CD4-positive, CD25-positive, alpha-beta regulatory T cell (primary cell): ENCODE data around the gene SETBP1. TPM values are rescaled to one million over a fixed set of nuclear protein-coding genes. Genes with fewer than 3 reads are reported as not detected.

Experiments used
- ATAC-seq, 2 donors: fragments of 150-1000 bp; cut with Tn5 transposase; one replicate each; pipeline ENCODE4 v1.10.0; 2021; ENCODE audit warnings: low read depth in 2 of 2, moderate number of reproducible peaks in 2 of 2, moderate library complexity in 1 of 2
- DNase-seq, 3 donors: peaks; one replicate each; pipeline versions ENCODE4 v3.0.0 to v3.0.0-alpha.2; 2012 to 2022; ENCODE audit warnings: mixed read lengths in 1 of 3
- H3K27ac ChIP-seq: one replicate; pipeline ENCODE4 v1.7.0; 2013; ENCODE audit warnings: mild to moderate bottlenecking, low read length; ENCODE audit not compliant: insufficient read depth, poor library complexity, severe bottlenecking
- H3K27me3 ChIP-seq: one replicate; pipeline ENCODE4 v1.7.0; 2013; ENCODE audit warnings: low read length; ENCODE audit not compliant: control insufficient read depth, insufficient read depth
- H3K36me3 ChIP-seq: one replicate; pipeline ENCODE4 v1.7.0; 2013; ENCODE audit warnings: mild to moderate bottlenecking, low read length, moderate library complexity; ENCODE audit not compliant: control insufficient read depth, insufficient read depth
- H3K4me1 ChIP-seq: 2 replicates; pipeline ENCODE4 v1.7.0; 2013; ENCODE audit warnings: mild to moderate bottlenecking, low read length; ENCODE audit not compliant: insufficient read depth, control insufficient read depth, poor library complexity, severe bottlenecking
- H3K4me3 ChIP-seq: one replicate; pipeline ENCODE4 v1.7.0; 2013; ENCODE audit warnings: low read depth, mild to moderate bottlenecking, low read length, moderate library complexity
- H3K9me3 ChIP-seq, 2 experiments: 1 replicate in 1 of 2; 2 replicates in 1 of 2; pipeline ENCODE4 v1.7.0; 2013; ENCODE audit warnings: low read length in 2 of 2, mild to moderate bottlenecking in 1 of 2, moderate library complexity in 1 of 2; ENCODE audit not compliant: control insufficient read depth in 2 of 2
- H3K27ac Mint-ChIP-seq, 3 donors: one replicate each; pipeline ENCODE4 v1.8.0; 2020 to 2022; ENCODE audit warnings: mild to moderate bottlenecking in 3 of 3, mixed read lengths in 3 of 3, moderate library complexity in 2 of 3
- H3K27me3 Mint-ChIP-seq: one replicate; pipeline ENCODE4 v1.8.0; 2022; ENCODE audit warnings: mild to moderate bottlenecking, mixed read lengths
- H3K36me3 Mint-ChIP-seq: one replicate; pipeline ENCODE4 v1.8.0; 2020; ENCODE audit warnings: mixed read lengths
- H3K4me1 Mint-ChIP-seq, 4 donors: one replicate each; pipeline ENCODE4 v1.8.0; 2020 to 2022; ENCODE audit warnings: mixed read lengths in 4 of 4, mild to moderate bottlenecking in 1 of 4
- H3K4me3 Mint-ChIP-seq, 4 donors: one replicate each; pipeline ENCODE4 v1.8.0; 2020 to 2022; ENCODE audit warnings: mild to moderate bottlenecking in 4 of 4, mixed read lengths in 4 of 4, moderate library complexity in 3 of 4
- H3K9me3 Mint-ChIP-seq, 7 donors: one replicate each; pipeline ENCODE4 v1.8.0; 2020 to 2022; ENCODE audit warnings: mixed read lengths in 7 of 7, mild to moderate bottlenecking in 3 of 7, moderate library complexity in 2 of 7
- polyA plus RNA-seq, 4 donors: library from polyadenylated mRNA; unstranded; fragments of 300-500 nt; fragmentation: Illumina TruSeq; gene quantifications; one replicate each; pipeline ENCODE4 v1.2.3, GENCODE V29; 2021
- total RNA-seq: library from RNA; stranded (reverse); gene quantifications from one replicate; pipeline ENCODE4 v1.2.3, GENCODE V29; 2022

The SETBP1 gene
- total and polyA plus RNA-seq, 5 donors from 2014 or later = 0.32 to 1.6 (median 0.38) TPM; not detected in 2

GRCh38 chr18:44671914-44672313, 8.8 kb upstream of the SETBP1 start:
- Mint-ChIP-seq H3K36me3 (no peaks in the 10 kb centered on the region), H3K4me1 (no peaks in the 10 kb centered on the region), H3K27me3 (peaks cover 38% of the 10 kb centered on the region), H3K9me3 (peaks cover 0 to 5% (median 0%) of the 10 kb centered on the region in 7 donors), H3K27ac (no peak overlapping the region), H3K4me3 (no peak overlapping the region)
- Histone ChIP-seq H3K36me3 (no peaks in the 10 kb centered on the region), H3K27ac (no peak overlapping the region), H3K9me3 (no peaks in the 10 kb centered on the region), H3K4me1 (no peaks in the 10 kb centered on the region), H3K4me3 (no peak overlapping the region), H3K27me3 (peaks cover 9% of the 10 kb centered on the region)
- no peak for ATAC-seq
- DNase-seq = no peak

- H3K27me3 ChIP-seq = peaks cover 10% of the 10 kb centered on the region
- H3K27ac ChIP-seq = no peak overlapping the region
- no peaks in the 10 kb centered on the region for H3K9me3 ChIP-seq
- peaks cover 42% of the 10 kb centered on the region for H3K27me3 Mint-ChIP-seq
- no peaks in the 10 kb centered on the region for H3K4me1 Mint-ChIP-seq
- ATAC-seq = no peak
- H3K9me3 Mint-ChIP-seq = peaks cover 0 to 5% (median 0%) of the 10 kb centered on the region in 7 donors
- no peaks in the 10 kb centered on the region for H3K4me1 ChIP-seq
- no peak overlapping the region for H3K4me3 Mint-ChIP-seq
- no peaks in the 10 kb centered on the region for H3K36me3 Mint-ChIP-seq
- H3K27ac Mint-ChIP-seq = no peak overlapping the region
- no peaks in the 10 kb centered on the region for H3K36me3 ChIP-seq
- no peak for DNase-seq
- no peak overlapping the region for H3K4me3 ChIP-seq
Measured at GRCh38 chr18:44672506-44672905, 8.2 kb upstream of the SETBP1 start.

GRCh38 chr18:44673256-44673880, 7.3 kb upstream of the SETBP1 start:
- Mint-ChIP-seq H3K4me1 (no peaks in the 10 kb centered on the region), H3K27me3 (peaks cover 42% of the 10 kb centered on the region)

DNA sequence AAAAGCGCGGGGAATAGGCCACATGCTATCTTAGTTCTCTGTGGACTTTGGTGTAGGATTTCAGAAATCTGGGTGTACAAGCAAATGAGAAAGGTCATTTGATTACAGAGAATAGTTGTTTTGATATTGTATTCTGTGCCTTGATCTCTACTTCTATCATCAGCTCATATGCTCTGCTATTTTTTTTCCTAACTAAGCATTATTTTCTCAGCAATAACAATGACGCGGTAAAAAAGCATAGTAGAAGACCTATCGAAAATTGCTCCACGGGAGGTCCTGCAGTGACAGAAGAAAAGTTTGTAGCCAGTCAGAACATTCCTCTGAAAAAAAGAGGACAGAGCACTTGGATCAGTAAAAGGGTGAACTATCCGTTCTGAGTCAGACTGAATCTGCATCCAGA, 2.8 kb upstream of the SETBP1 start:
- H3K4me3 Mint-ChIP-seq = peak overlapping the region; percentile 35 to 88 (median 66)
- H3K4me3 ChIP-seq = no peak overlapping the region

More at GRCh38 chr18:44673256-44673880, 7.3 kb upstream of the SETBP1 start:
- peaks cover 0 to 5% (median 0%) of the 10 kb centered on the region in 7 donors for H3K9me3 Mint-ChIP-seq
- Histone ChIP-seq H3K27ac (no peak overlapping the region), H3K27me3 (peaks cover 15% of the 10 kb centered on the region), H3K9me3 (no peaks in the 10 kb centered on the region), H3K4me3 (no peak overlapping the region), H3K4me1 (no peaks in the 10 kb centered on the region), H3K36me3 (no peaks in the 10 kb centered on the region)
- DNase-seq = no peak
- no peak for ATAC-seq
- no peaks in the 10 kb centered on the region for H3K36me3 Mint-ChIP-seq
- no peak overlapping the region for H3K27ac Mint-ChIP-seq
- no peak overlapping the region for H3K4me3 Mint-ChIP-seq

GRCh38 chr18:44678725-44679055, 2.0 kb upstream of the SETBP1 start:
- Histone ChIP-seq H3K4me3 (no peak overlapping the region), H3K9me3 (no peaks in the 10 kb centered on the region), H3K27ac (no peak overlapping the region), H3K4me1 (peaks cover 4% of the 10 kb centered on the region), H3K36me3 (no peaks in the 10 kb centered on the region), H3K27me3 (peaks cover 14% of the 10 kb centered on the region)
- DNase-seq (no peak), ATAC-seq (no peak)
- peak overlapping the region; percentile 67 to 88 (median 72) for H3K4me3 Mint-ChIP-seq
- peaks cover 0 to 12% (median 3%) of the 10 kb centered on the region in 4 donors for H3K4me1 Mint-ChIP-seq
- H3K36me3 Mint-ChIP-seq = no peaks in the 10 kb centered on the region
- peaks cover 32% of the 10 kb centered on the region for H3K27me3 Mint-ChIP-seq
- H3K27ac Mint-ChIP-seq = no peak overlapping the region
- H3K9me3 Mint-ChIP-seq = peaks cover 0 to 2% (median 0%) of the 10 kb centered on the region in 7 donors

More for the DNA sequence above, 2.8 kb upstream of the SETBP1 start:
- peaks cover 0 to 5% (median 0%) of the 10 kb centered on the region in 7 donors for H3K9me3 Mint-ChIP-seq
- peaks cover 38% of the 10 kb centered on the region for H3K27me3 Mint-ChIP-seq
- H3K36me3 Mint-ChIP-seq = no peaks in the 10 kb centered on the region
- no peaks in the 10 kb centered on the region for H3K9me3 ChIP-seq
- H3K27me3 ChIP-seq = peaks cover 14% of the 10 kb centered on the region
- no peak for DNase-seq
- no peak overlapping the region for H3K27ac ChIP-seq
- peaks cover 4% of the 10 kb centered on the region for H3K4me1 ChIP-seq
- no peak overlapping the region for H3K27ac Mint-ChIP-seq
- H3K4me1 Mint-ChIP-seq = peaks cover 0 to 12% (median 3%) of the 10 kb centered on the region in 4 donors
- H3K36me3 ChIP-seq = no peaks in the 10 kb centered on the region
- ATAC-seq = no peak

GRCh38 chr18:44679056-44679913, 1.4 kb upstream of the SETBP1 start:
- Mint-ChIP-seq H3K36me3 (no peaks in the 10 kb centered on the region), H3K4me3 (peak overlapping the region; percentile 43 to 88 (median 80)), H3K27me3 (peaks cover 28% of the 10 kb centered on the region), H3K9me3 (no peaks in the 10 kb centered on the region), H3K27ac (no peak overlapping the region), H3K4me1 (peaks cover 0 to 12% (median 3%) of the 10 kb centered on the region in 4 donors)
- peak; percentile 85 to 86 for ATAC-seq
- H3K4me1 ChIP-seq = peaks cover 4% of the 10 kb centered on the region
- no peak overlapping the region for H3K4me3 ChIP-seq
- peak; percentile 27 to 80 (median 41) for DNase-seq
- peaks cover 14% of the 10 kb centered on the region for H3K27me3 ChIP-seq
- no peaks in the 10 kb centered on the region for H3K9me3 ChIP-seq
- H3K27ac ChIP-seq = peak overlapping the region; percentile 33
- H3K36me3 ChIP-seq = no peaks in the 10 kb centered on the region

DNA sequence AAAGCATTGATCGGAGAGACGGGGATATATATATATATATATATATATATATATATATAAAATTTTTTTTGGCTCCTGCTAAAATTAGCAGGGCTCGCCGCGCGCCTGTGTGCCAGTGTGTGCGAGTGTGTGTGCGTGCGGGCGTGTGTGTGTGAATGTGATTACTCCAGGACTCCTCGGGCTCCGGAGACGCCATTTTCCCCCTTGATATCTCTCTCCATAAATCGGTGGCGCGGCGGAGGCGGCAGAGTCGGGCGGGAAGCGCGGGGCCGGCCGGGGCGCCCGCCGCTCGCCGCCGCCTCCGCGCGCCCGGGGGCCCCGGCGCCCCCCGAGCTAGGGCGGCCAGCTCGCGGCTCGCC, 795 bp upstream of the SETBP1 start:
- no peaks in the 10 kb centered on the region for H3K36me3 ChIP-seq
- no peak overlapping the region for H3K27ac ChIP-seq
- H3K27me3 ChIP-seq = peaks cover 14% of the 10 kb centered on the region
- no peaks in the 10 kb centered on the region for H3K9me3 ChIP-seq
- Mint-ChIP-seq H3K27me3 (peaks cover 22% of the 10 kb centered on the region), H3K36me3 (no peaks in the 10 kb centered on the region), H3K27ac (no peak overlapping the region), H3K4me1 (peaks cover 0 to 12% (median 3%) of the 10 kb centered on the region in 4 donors), H3K9me3 (no peaks in the 10 kb centered on the region), H3K4me3 (peak overlapping the region; percentile 17 to 88 (median 76))
- H3K4me1 ChIP-seq = peaks cover 4% of the 10 kb centered on the region
- no peak overlapping the region for H3K4me3 ChIP-seq
- ATAC-seq (no peak), DNase-seq (peak in 1 of 3 donors; percentile 14)
